H1 (cell line): ENCODE data around the gene OTUD6A.

ENCODE experiments used
- CBX5 ChIP-seq: fragments of 300-800, 300-1000 bp; sonication (generic); IDR thresholded peaks from 2 replicates; pipeline ENCODE4 v1.7.1; 2016; ENCODE audit warnings: antibody characterized with exemption, low read length, low read depth
- CEBPB ChIP-seq: IDR thresholded peaks from 2 replicates; pipeline ENCODE4 v1.6.1; 2012; ENCODE audit warnings: low read depth, low read length
- CHD7 ChIP-seq: fragments of 300-600 bp; sonication (generic); IDR thresholded peaks from 2 replicates; pipeline ENCODE4 v1.7.1; 2012; ENCODE audit warnings: low read length, moderate library complexity, mild to moderate bottlenecking, inconsistent platforms; ENCODE audit not compliant: insufficient replicate concordance
- CTCF ChIP-seq, 3 experiments: IDR thresholded peaks; 1 replicate in 2 of 3; 2 replicates in 1 of 3; pipeline versions ENCODE4 v1.5.1 to v1.6.1; 2011; ENCODE audit warnings: low read length in 3 of 3, mild to moderate bottlenecking in 3 of 3, inconsistent platforms in 2 of 3, low read depth in 1 of 3, moderate library complexity in 1 of 3; ENCODE audit not compliant: insufficient read depth in 1 of 3; ENCODE audit errors: control extremely low read depth in 1 of 3
- E2F6 ChIP-seq: IDR thresholded peaks from 2 replicates; pipeline ENCODE4 v1.6.1; 2012; ENCODE audit warnings: inconsistent platforms
- EZH2 ChIP-seq: fragments of 200-600 bp; sonication (generic); IDR thresholded peaks from 2 replicates; pipeline ENCODE4 v1.7.1; 2012; ENCODE audit warnings: low read depth, mild to moderate bottlenecking, moderate library complexity, low read length, inconsistent platforms; ENCODE audit not compliant: severe bottlenecking
- POLR2AphosphoS5 ChIP-seq: IDR thresholded peaks from 2 replicates; pipeline ENCODE4 v1.6.1; 2011; ENCODE audit warnings: low read depth, low read length
- RAD21 ChIP-seq, 2 experiments: IDR thresholded peaks in 1 of 2; conservative IDR thresholded peaks in 1 of 2; 2 replicates each; pipeline ENCODE4 v1.6.1; 2011; ENCODE audit warnings: low read depth in 2 of 2, low read length in 2 of 2, improper control_type of control experiment in 1 of 2, inconsistent platforms in 1 of 2, mild to moderate bottlenecking in 1 of 2, moderate library complexity in 1 of 2
- RFX5 ChIP-seq: IDR thresholded peaks from 2 replicates; pipeline ENCODE4 v1.6.1; 2011; ENCODE audit warnings: low read depth, low read length, improper control_type of control experiment, borderline replicate concordance
- SIRT6 ChIP-seq: IDR thresholded peaks from one replicate; pipeline ENCODE4 v1.7.1; 2012; ENCODE audit warnings: low read length, inconsistent platforms
- TAF1 ChIP-seq: IDR thresholded peaks from 2 replicates; pipeline ENCODE4 v1.6.1; 2011; ENCODE audit warnings: mild to moderate bottlenecking, low read depth, low read length
- ZNF274 ChIP-seq: IDR thresholded peaks from 2 replicates; pipeline ENCODE4 v1.7.0; 2012; ENCODE audit warnings: low read length, borderline replicate concordance; ENCODE audit errors: extremely low read depth

- no peak for TF ChIP-seq CBX5
- TF ChIP-seq E2F6, result peak; percentile 91
- TF ChIP-seq EZH2, result no peak
- TF ChIP-seq POLR2AphosphoS5, result no peak
- TF ChIP-seq CEBPB, result no peak
- TF ChIP-seq CTCF (IDR thresholded peaks at IDR 0.05; ENCODE audit: control extremely low read depth in 1 of 3, insufficient read depth in 1 of 3, low read depth in 1 of 3, low read length in 3 of 3), result no peak
- no peak for TF ChIP-seq CHD7
- no peak for TF ChIP-seq RAD21 (IDR thresholded peaks at IDR 0.05 in 1 of 2, conservative IDR thresholded peaks at IDR 0.05 in 1 of 2; ENCODE audit: low read depth in 2 of 2, low read length in 2 of 2)
- no peak for TF ChIP-seq RFX5
- no peak for TF ChIP-seq ZNF274
- TF ChIP-seq SIRT6, result no peak
- TF ChIP-seq TAF1, result no peak
Measured at GRCh38 chrX:70062076-70062475, at the start of gene OTUD6A.
